RWPE1 (cell line): ENCODE data around the gene BORCS5.
"Not testable (repeated sequence)": the region's sequence is repeated elsewhere in the genome, so short reads cannot be mapped to it uniquely, and the experiment has no call there.

ENCODE experiments used
- CTCF ChIA-PET: fragments of 350-600 bp; sonication (Branson Sonifier 250); formaldehyde crosslinking; extraction: SDS; loops from one replicate; lab custom pipeline; 2021; lab: Yijun Ruan, JAX
- POLR2A ChIA-PET: fragments of 400-600 bp; formaldehyde crosslinking; extraction: SDS; loops from one replicate; lab custom pipeline; 2020; ENCODE audit warnings: antibody characterized with exemption; ENCODE audit not compliant: low non-redundant PET; lab: Yijun Ruan, JAX
- DNase-seq: peaks from one replicate; pipeline ENCODE4 v3.0.0; 2012; ENCODE audit warnings: low spot score
- H3K27ac ChIP-seq: fragments of 450-650 bp; 2 replicates; pipeline ENCODE4 v1.5.1; 2017
- CTCF ChIP-seq: fragments of 450-650 bp; conservative IDR thresholded peaks from 2 replicates; pipeline ENCODE4 v1.5.1; 2017; ENCODE audit warnings: low read depth, mild to moderate bottlenecking

BORCS5 gene

DNA sequence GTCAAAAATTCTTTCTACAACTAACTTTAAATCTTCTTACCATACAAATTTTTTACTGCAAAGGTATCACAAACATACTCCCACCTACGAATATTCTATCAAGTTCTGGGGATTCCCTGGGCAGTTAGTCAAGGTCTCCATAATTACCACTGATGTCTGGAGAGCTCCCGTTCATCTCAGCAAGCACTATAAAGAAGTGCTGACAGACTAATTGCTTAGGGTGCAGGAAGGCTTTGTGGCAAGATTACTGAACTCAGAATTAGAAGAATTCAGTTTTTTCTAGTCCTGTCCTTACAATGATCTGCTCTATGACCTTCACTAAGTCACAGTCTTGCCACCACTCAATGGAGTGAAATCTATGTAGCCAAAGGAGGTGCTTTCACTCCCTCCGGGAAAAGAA, 144.2 kb downstream of the BORCS5 start:
- H3K27ac ChIP-seq: no peak overlapping the region
- ChIA-PET CTCF (no interaction called here), POLR2A (no interaction called here)
- no peak for DNase-seq
- TF ChIP-seq CTCF: no peak

GRCh38 chr12:12502130-12502814, 145.4 kb downstream of the BORCS5 start:
- POLR2A ChIA-PET, H3K27ac ChIP-seq, DNase-seq: not testable (repeated sequence)
- CTCF ChIA-PET: interaction anchor here (0.6 to 0.7 kb wide), 2 partner anchors 21 to 71 kb away, joined by 3 read pairs; no protein-coding TSS in a partner anchor

GRCh38 chr12:12502815-12503151, 145.9 kb downstream of the BORCS5 start:
- H3K27ac ChIP-seq: no peak overlapping the region
- no peak for TF ChIP-seq CTCF
- CTCF ChIA-PET: interaction anchor here (0.6 to 0.7 kb wide), 2 partner anchors 20 to 70 kb away, joined by 3 read pairs; no protein-coding TSS in a partner anchor
- DNase-seq: no peak
- POLR2A ChIA-PET: no interaction called here

GRCh38 chr12:12503384-12504078, 146.7 kb downstream of the BORCS5 start:
- TF ChIP-seq CTCF: no peak
- CTCF ChIA-PET: interaction anchor here (0.6 kb wide), 2 partner anchors 38 to 63 kb away, joined by 4 to 6 read pairs; no protein-coding TSS in a partner anchor
- DNase-seq: no peak
- H3K27ac ChIP-seq: no peak overlapping the region
- POLR2A ChIA-PET: no interaction called here

DNA sequence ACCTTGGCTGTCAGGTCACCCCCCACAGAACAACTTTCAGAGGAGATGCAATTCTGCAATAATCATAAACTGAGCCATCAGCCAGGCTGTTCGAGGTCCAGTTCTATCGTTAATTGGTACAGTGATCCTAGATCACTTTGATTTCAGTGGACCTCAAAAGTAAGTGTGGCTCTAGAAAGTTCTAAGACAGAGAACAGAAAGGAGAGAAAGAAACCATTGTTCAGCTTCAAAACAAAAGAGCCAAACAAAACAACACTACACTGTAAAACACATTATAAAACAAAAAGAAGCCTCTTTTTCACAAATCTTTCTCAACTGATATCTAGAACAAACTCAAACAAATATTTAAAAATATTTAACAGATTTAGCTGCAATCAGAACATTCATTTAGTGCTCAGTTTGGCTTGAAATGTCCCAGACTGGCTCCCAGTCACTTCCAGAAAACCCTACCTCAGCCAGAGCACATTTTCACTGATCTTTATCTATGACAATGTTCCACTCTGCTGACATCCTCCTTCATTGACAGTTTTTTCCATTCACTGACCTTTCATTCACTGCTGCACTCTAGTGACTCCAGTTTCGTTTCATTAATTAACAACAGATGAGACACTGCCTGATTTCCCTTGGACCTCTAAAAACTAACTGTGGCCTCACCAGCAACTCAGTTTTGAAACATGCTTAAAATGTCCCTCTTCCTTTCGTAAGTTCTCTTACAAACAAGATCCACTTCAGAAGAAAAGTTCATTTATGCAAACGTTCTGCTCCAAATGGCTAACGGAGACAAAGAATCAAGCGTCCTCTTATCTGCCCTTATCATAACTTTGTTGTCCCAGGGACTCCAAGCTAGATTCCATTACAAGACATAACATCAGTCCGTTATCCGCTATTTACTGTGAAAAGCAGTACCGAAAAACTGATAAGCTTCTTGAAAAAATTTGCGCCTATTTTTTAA, 148.9 kb downstream of the BORCS5 start:
- H3K27ac ChIP-seq: no peak overlapping the region
- CTCF ChIA-PET: no interaction called here
- no peak for TF ChIP-seq CTCF
- POLR2A ChIA-PET: no interaction called here
- DNase-seq: no peak

GRCh38 chr12:12506496-12506890, 149.6 kb downstream of the BORCS5 start:
- POLR2A ChIA-PET: no interaction called here
- TF ChIP-seq CTCF: no peak
- H3K27ac ChIP-seq: no peak overlapping the region
- CTCF ChIA-PET: no interaction called here
- no peak for DNase-seq
